Neural progenitor cell (in vitro differentiated cells): ENCODE results near the gene SLC25A51. TPM values are rescaled to one million over a fixed set of nuclear protein-coding genes. Genes with fewer than 3 reads are reported as not detected.

ENCODE experiments used
- DNase-seq: peaks from one replicate; pipeline ENCODE4 v3.0.0-alpha.2; 2016; ENCODE audit warnings: low spot score
- H2AFZ ChIP-seq: fragments of 200-600 bp; sonication (generic); replicated peaks from 2 replicates; pipeline ENCODE4 v1.6.1; 2016; ENCODE audit warnings: antibody characterized with exemption
- H3F3A ChIP-seq: fragments of 200-600 bp; sonication (generic); 2 replicates; pipeline ENCODE4 v1.6.1; 2016; ENCODE audit warnings: antibody characterized with exemption, low read depth
- H3K27ac ChIP-seq: fragments of 200-600 bp; sonication (generic); 2 replicates; pipeline ENCODE4 v1.5.1; 2016; ENCODE audit warnings: mild to moderate bottlenecking
- H3K27me3 ChIP-seq: fragments of 200-600 bp; sonication (generic); 2 replicates; pipeline ENCODE4 v1.6.1; 2016; ENCODE audit warnings: mild to moderate bottlenecking, moderate library complexity
- H3K36me3 ChIP-seq: fragments of 200-600 bp; sonication (generic); 2 replicates; pipeline ENCODE4 v1.5.1; 2016
- H3K4me1 ChIP-seq: fragments of 200-600 bp; sonication (generic); 2 replicates; pipeline ENCODE4 v1.6.1; 2016; ENCODE audit warnings: mixed run types
- H3K4me2 ChIP-seq: fragments of 200-600 bp; sonication (generic); 2 replicates; pipeline ENCODE4 v1.6.1; 2016
- H3K4me3 ChIP-seq: fragments of 200-600 bp; sonication (generic); 2 replicates; pipeline ENCODE4 v1.5.1; 2016
- H3K79me2 ChIP-seq: fragments of 200-600 bp; sonication (generic); 2 replicates; pipeline ENCODE4 v1.6.1; 2016; ENCODE audit warnings: low read depth
- H3K9ac ChIP-seq: fragments of 200-600 bp; sonication (generic); 2 replicates; pipeline ENCODE4 v1.6.1; 2016
- H3K9me3 ChIP-seq: fragments of 200-600 bp; sonication (generic); 2 replicates; pipeline ENCODE4 v1.5.1; 2016; ENCODE audit warnings: low read depth
- H4K20me1 ChIP-seq: fragments of 200-600 bp; sonication (generic); 2 replicates; pipeline ENCODE4 v1.6.1; 2016; ENCODE audit warnings: low read depth
- H3K27ac Mint-ChIP-seq: 3 replicates; pipeline ENCODE4 v1.8.0; 2021; ENCODE audit warnings: mixed read lengths
- H3K27me3 Mint-ChIP-seq: 2 replicates; pipeline ENCODE4 v1.8.0; 2022; ENCODE audit warnings: low read depth, mild to moderate bottlenecking, inconsistent platforms, moderate library complexity, mixed read lengths; ENCODE audit not compliant: insufficient read depth
- H3K36me3 Mint-ChIP-seq: 3 replicates; pipeline ENCODE4 v1.8.0; 2021; ENCODE audit warnings: mixed read lengths
- H3K4me1 Mint-ChIP-seq: 3 replicates; pipeline ENCODE4 v1.8.0; 2021; ENCODE audit warnings: mixed read lengths
- H3K4me3 Mint-ChIP-seq: 3 replicates; pipeline ENCODE4 v1.8.0; 2021; ENCODE audit warnings: mild to moderate bottlenecking, moderate library complexity, mixed read lengths
- H3K9me3 Mint-ChIP-seq: 3 replicates; pipeline ENCODE4 v1.8.0; 2020; ENCODE audit warnings: mixed read lengths
- EZH2 ChIP-seq: fragments of 200-600 bp; sonication (generic); IDR thresholded peaks from 2 replicates; pipeline ENCODE4 v1.6.1; 2017; ENCODE audit warnings: antibody characterized with exemption, mild to moderate bottlenecking, moderate library complexity
- EZH2phosphoT487 ChIP-seq: fragments of 200-600 bp; sonication (generic); IDR thresholded peaks from 2 replicates; pipeline ENCODE4 v1.6.1; 2017; ENCODE audit warnings: antibody characterized with exemption
- total RNA-seq: library from RNA; depleted of rRNA; stranded (reverse); fragments of >200 nt; gene quantifications from 2 replicates; pipeline ENCODE4 v1.2.3, GENCODE V29; 2015; ENCODE audit warnings: low replicate concordance
- TF ChIP-seq, protein P1 (sequence below): fragments of 200-600 bp; sonication (generic); IDR thresholded peaks from 2 replicates; pipeline ENCODE4 v1.5.1; 2017; ENCODE audit warnings: antibody characterized with exemption, mild to moderate bottlenecking

SLC25A51 gene
- total RNA-seq, 1 donor from 2014 or later: 24.6 TPM

DNA sequence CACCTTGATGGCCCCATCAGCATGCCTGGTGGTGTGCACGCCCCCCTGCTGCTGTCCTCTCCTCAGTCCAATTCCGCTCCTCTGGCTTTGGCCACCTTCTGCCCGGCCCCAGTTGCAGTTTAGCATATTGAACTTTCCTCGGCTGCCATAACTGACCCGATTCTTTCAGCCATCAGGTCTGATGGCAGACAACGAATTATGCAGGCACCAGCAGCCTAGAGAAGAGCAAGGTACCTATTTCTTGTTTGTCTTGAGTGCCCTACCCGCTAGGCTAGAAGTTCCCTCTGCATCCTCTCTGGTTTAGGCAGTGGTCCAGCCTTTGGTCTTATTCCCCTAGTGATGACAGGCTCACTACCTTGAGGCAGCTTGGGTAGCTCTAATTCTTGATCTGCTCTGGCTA is 43.0 kb upstream of the SLC25A51 start:
- H3K9ac ChIP-seq: no peak overlapping the region
- H3K36me3 ChIP-seq: no peaks in the 10 kb centered on the region
- H3K9me3 ChIP-seq: no peaks in the 10 kb centered on the region
- TF ChIP-seq EZH2 (no peak), EZH2phosphoT487 (no peak)
- TF ChIP-seq, protein P1, sequence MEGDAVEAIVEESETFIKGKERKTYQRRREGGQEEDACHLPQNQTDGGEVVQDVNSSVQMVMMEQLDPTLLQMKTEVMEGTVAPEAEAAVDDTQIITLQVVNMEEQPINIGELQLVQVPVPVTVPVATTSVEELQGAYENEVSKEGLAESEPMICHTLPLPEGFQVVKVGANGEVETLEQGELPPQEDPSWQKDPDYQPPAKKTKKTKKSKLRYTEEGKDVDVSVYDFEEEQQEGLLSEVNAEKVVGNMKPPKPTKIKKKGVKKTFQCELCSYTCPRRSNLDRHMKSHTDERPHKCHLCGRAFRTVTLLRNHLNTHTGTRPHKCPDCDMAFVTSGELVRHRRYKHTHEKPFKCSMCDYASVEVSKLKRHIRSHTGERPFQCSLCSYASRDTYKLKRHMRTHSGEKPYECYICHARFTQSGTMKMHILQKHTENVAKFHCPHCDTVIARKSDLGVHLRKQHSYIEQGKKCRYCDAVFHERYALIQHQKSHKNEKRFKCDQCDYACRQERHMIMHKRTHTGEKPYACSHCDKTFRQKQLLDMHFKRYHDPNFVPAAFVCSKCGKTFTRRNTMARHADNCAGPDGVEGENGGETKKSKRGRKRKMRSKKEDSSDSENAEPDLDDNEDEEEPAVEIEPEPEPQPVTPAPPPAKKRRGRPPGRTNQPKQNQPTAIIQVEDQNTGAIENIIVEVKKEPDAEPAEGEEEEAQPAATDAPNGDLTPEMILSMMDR: no peak
- H3K27me3 ChIP-seq: no peaks in the 10 kb centered on the region
- no peak overlapping the region for H3K27ac ChIP-seq
- no peaks in the 10 kb centered on the region for H3K27me3 Mint-ChIP-seq
- H3K36me3 Mint-ChIP-seq: peaks cover 8% of the 10 kb centered on the region
- no peak overlapping the region for H3K4me3 ChIP-seq
- H3K27ac Mint-ChIP-seq: peak overlapping the region; percentile 39
- no peaks in the 10 kb centered on the region for H3F3A ChIP-seq
- DNase-seq: no peak
- peaks cover 16% of the 10 kb centered on the region for H3K4me1 Mint-ChIP-seq
- H3K4me1 ChIP-seq: peaks cover 14% of the 10 kb centered on the region
- no peak overlapping the region for H3K4me2 ChIP-seq
- no peaks in the 10 kb centered on the region for H3K79me2 ChIP-seq
- H2AFZ ChIP-seq: no peak overlapping the region
- H3K4me3 Mint-ChIP-seq: no peak overlapping the region
- H3K9me3 Mint-ChIP-seq: no peaks in the 10 kb centered on the region
- H4K20me1 ChIP-seq: no peaks in the 10 kb centered on the region

DNA sequence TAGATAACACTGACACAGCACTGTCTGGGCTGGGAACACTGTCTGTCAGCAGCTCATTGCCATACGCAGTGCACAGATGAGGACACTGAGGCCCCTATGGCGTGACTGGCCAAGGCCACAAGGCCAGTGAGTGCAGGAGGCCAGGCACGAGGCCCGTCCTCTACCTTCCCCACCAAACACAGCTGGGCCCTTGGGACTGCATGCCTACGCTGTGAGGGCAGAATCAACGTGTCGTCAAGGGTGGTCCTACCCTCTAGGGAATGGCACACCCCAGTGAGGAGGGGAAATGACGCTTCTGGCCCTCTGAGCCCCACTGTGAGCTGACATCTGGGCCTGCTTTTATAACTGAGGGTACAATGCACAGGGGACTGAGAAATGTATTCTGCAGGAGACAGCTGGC is 42.1 kb upstream of the SLC25A51 start:
- Histone ChIP-seq H3K79me2 (no peaks in the 10 kb centered on the region), H3K27ac (no peak overlapping the region), H4K20me1 (no peaks in the 10 kb centered on the region), H3K9me3 (no peaks in the 10 kb centered on the region), H3K36me3 (no peaks in the 10 kb centered on the region), H3F3A (no peaks in the 10 kb centered on the region), H3K4me1 (peaks cover 14% of the 10 kb centered on the region), H3K27me3 (no peaks in the 10 kb centered on the region), H3K4me2 (no peak overlapping the region), H3K4me3 (no peak overlapping the region), H2AFZ (no peak overlapping the region), H3K9ac (no peak overlapping the region)
- no peak overlapping the region for H3K4me3 Mint-ChIP-seq
- no peaks in the 10 kb centered on the region for H3K9me3 Mint-ChIP-seq
- TF ChIP-seq, protein P1: no peak
- no peak for TF ChIP-seq EZH2phosphoT487
- TF ChIP-seq EZH2: no peak
- H3K4me1 Mint-ChIP-seq: peaks cover 18% of the 10 kb centered on the region
- DNase-seq: no peak
- H3K27ac Mint-ChIP-seq: no peak overlapping the region
- H3K36me3 Mint-ChIP-seq: peaks cover 8% of the 10 kb centered on the region
- no peaks in the 10 kb centered on the region for H3K27me3 Mint-ChIP-seq

DNA sequence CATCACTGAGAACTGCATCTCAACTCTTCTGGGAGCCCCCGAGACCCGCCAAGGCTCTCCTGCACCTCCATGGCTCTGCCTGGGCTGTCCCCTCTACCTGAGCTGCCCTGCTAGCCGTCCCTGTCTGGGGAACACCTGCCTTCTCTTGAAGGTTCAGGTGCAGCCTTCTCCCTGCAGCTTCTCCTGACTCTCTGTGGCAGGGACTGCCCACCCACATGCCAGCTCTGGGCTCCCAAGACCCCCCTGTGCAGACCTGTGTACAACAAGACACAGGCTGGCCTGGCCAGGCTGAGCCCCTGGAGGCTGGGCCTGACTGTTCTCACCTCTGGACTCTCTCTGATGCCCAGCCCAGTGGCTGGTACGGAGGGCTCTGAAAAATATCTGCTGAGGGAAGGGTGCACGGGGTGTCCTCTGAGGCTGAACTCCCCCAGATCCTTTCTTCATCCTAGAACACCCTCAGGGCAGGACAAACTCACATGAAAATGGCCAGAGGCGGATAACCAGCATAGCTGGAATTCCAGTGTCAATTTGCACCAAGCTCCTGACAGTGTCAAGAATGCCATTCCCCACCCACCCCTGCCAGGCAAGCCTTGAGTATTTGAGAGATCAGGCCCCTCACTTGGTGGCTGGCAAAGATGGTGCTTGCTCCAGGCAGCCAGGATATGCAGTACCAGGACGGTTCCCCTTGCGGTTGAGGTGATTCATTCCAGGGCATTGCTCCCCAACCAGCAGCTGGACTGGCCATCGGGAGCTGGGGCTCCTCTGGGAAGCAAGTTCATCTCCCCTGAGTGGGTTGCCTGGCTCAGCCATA is 40.9 kb upstream of the SLC25A51 start:
- no peaks in the 10 kb centered on the region for H3K9me3 Mint-ChIP-seq
- Histone ChIP-seq H3F3A (no peaks in the 10 kb centered on the region), H4K20me1 (no peaks in the 10 kb centered on the region), H3K79me2 (no peaks in the 10 kb centered on the region), H3K27me3 (no peaks in the 10 kb centered on the region), H3K4me3 (no peak overlapping the region), H3K27ac (no peak overlapping the region), H2AFZ (no peak overlapping the region), H3K9ac (no peak overlapping the region), H3K4me2 (no peak overlapping the region), H3K9me3 (no peaks in the 10 kb centered on the region), H3K36me3 (no peaks in the 10 kb centered on the region), H3K4me1 (peaks cover 14% of the 10 kb centered on the region)
- no peak overlapping the region for H3K27ac Mint-ChIP-seq
- peaks cover 21% of the 10 kb centered on the region for H3K4me1 Mint-ChIP-seq
- no peak for TF ChIP-seq EZH2
- TF ChIP-seq, protein P1: no peak
- no peak for TF ChIP-seq EZH2phosphoT487
- peak; percentile 63 for DNase-seq
- peaks cover 6% of the 10 kb centered on the region for H3K36me3 Mint-ChIP-seq
- no peaks in the 10 kb centered on the region for H3K27me3 Mint-ChIP-seq
- no peak overlapping the region for H3K4me3 Mint-ChIP-seq
